SH-SY5Y (cell line): Measurements from ENCODE around the gene BBS9.

Source experiments
- GATA2 ChIP-seq: IDR thresholded peaks from 2 replicates; pipeline ENCODE4 v1.6.1; 2011; ENCODE audit warnings: mild to moderate bottlenecking, low read depth, low read length
- GATA3 ChIP-seq: IDR thresholded peaks from 2 replicates; pipeline ENCODE4 v1.6.1; 2011; ENCODE audit warnings: low read depth, mild to moderate bottlenecking, low read length, moderate library complexity

Gene BBS9

DNA sequence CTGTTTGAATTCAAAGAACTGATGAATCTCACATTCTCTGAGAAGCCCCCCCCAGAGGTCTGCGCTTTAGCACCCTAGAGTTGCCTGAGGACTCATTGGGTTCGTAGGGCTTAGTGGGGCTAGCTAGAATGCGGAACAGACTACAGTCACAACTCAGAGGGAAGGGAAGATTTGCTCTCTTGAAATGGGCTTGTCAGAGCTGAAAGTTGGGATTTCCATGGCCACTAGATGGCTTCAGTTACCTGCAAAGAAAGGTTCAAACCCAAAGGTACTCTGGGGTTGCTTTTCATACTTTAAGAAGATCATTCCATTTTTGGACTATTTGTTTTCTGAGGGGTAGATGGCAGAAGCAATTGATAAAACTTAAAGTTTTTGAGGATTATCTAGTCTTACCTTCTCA lies 205.0 kb downstream of the BBS9 start:
- TF ChIP-seq GATA3 (no peak), GATA2 (no peak)

DNA sequence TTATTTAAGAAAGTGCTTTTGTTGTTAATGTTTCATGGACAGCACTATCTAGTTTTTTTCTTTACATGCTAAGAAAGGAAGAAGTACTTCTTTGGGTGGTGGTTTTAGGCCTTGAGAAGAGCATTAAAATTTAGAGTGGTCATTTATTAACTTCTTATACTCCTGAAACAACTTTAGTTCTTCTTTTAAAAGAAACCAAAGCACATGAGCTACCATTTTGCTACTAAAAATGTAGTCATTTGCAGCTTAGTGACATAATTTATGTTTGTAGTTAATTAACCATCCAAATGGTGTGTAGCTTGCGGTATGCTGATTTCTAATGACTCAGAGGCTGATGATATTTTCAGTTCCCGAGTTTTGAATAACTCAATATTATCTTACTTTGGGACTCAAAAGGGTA lies 207.5 kb downstream of the BBS9 start:
- TF ChIP-seq GATA2: no peak
- TF ChIP-seq GATA3: no peak

DNA sequence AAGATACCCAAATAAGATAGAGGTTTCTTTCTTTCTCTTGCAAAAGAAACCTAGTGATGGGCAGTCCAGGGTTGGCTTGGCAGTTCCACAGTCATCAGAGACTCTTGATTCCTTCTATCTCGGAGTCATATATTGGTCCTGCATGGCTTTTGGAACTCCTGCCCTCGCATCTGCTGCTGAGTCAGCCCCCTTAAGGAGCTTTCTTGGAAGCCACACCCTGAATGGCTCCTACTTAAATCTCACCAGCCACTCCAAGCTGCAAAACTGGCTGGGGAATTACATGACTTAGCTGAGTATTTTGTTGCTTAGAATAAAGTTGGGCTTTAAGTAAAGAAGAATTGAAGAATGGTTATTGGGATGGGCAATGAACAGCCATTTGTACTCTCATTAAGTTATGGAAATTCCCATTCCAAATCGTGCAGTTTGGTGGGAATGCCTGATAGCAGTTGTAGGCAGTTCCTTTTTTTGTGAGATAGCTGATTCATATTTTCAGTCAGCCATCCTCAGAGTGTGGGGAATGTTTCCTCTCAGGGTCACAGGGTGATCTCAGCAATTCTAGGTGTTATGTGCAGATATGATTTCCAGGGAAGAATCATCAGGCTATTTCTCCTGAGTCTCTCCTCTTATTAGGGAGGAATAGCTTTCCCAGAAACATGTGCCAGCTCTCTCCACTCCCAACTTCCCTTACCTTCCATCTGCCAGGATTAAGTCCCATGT lies 209.9 kb downstream of the BBS9 start:
- TF ChIP-seq GATA3: no peak
- no peak for TF ChIP-seq GATA2

DNA sequence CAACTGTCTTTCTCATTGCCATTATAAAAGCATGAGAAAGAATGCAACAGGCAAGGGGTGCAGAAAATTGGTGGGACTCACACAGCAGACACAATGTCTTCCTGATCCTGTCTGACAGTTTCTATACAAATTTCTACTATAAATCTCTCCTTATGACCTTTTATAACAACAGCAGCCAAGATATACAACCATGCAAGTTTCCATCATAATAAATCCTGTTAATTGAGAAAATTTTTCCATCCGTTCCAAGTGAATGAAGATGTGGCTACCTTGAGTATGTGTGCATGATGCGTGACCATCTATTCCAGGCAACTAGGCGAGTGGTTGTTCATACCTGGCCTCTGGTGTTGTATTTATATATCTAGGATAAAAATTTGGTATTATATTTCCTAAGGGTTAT lies 216.7 kb downstream of the BBS9 start:
- TF ChIP-seq GATA3 (no peak), GATA2 (no peak)

DNA sequence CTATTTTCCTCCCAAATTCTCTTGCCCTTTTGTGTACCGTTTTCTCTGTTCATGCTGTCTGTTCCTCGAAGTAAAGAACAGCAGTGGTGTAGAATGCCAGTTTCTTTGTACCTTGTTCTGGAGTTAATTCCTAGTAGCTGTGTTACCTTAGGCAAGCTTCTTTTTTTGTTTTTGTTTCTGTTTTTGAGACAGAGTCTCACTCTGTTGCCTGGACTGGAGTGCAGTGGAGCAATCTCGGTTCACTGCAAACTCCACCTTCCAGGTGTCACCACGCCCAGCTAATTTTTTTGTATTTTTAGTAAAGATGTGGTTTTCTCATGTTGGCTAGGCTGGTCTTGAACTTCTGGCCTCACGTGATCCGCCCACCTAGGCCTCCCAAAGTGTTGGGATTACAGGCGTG lies 221.2 kb downstream of the BBS9 start:
- TF ChIP-seq GATA3 (no peak), GATA2 (no peak)

DNA sequence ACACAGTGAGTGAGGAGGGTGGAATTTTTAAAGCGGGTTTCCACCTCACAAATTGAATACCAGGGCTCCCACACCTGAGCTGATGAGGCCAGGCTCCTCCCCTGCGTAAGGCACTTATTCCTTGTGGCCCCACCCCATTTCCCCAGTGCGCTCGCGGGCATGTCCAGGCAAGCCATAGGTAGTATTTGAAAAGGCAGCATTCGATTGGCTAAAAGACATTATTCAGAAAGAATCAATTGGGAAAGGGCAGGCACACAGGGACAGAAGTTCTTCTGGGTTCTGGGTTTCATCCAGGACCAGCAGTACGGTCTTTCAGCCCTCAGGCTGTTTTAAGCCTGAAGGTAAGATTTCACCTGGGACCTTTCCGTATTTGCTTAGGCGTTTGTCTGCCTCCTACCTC lies 222.3 kb downstream of the BBS9 start:
- TF ChIP-seq GATA2 (no peak), GATA3 (no peak)

DNA sequence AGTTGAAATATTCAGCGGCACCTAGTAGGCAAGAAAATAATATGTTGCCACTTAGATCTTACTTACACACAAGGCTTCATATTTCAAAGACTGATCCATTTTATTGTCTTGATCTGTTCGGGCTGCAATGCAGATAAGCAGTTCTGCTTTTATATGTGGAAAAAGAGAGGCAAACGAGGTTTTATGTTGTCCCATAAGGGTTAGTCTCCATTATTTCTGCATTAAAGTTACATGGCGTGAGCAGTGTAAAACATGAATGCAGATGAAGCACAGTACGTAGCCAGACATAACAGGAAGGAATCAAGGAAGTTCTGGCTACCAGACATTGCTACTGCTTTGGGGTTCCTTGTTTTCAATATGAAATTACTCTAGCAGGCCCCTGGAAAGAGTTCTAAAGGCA lies 224.8 kb downstream of the BBS9 start:
- TF ChIP-seq GATA2 (no peak), GATA3 (no peak)

DNA sequence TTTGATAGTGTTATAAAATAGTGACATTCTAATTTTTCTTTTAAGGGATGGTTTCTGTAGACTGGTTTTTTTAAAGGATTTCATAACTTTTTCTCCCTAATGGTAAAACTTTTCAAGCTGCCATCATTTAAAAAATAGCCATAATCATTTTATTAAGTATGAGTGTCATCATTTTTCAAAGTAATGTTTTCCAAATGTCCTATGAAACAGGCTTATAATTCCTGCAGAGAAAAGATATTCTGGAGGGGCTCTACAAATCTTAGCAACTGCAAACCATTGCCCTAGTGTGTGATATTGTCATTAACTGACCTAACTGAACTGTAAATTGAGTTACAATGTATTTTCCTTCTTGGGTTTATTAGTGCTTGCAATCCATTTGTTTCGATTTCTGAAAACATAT lies 226.0 kb downstream of the BBS9 start:
- TF ChIP-seq GATA2 (no peak), GATA3 (no peak)

DNA sequence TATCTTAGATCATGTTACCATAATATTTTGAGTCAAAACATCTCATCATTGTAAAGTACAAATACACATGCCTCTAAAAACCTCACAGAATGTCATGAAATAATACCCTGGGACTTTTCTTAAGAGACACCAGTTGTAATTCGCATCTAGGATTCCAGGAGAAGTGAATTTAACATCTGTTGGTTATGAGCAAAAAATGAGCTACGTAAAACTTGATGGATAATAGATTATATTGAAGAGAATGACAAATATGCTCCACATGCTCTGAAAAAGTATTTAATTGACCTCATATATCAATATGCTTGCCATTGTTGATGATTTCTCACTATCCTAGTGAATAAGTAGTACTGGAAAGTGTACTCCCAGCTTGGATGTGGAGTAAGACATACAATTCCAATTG lies 227.0 kb downstream of the BBS9 start:
- no peak for TF ChIP-seq GATA3
- TF ChIP-seq GATA2: no peak

DNA sequence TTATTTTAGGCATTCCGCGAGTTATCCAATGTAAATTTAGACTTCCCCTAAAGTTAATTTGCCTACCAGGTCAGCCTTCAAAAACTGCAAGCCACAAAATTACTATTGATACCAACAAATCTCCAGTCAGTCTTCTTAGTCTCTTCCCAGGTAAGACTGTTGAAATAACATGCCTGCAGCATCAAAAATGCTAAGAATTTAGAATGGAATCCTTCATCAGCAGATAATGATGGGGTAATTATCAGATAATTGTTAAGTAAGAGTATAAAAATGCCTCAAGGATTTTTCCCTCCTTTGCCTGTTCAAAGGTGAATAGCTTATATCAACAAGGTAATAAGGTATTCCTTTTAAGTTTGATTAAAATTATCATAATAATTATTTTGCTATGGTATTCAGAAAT lies 228.5 kb downstream of the BBS9 start:
- TF ChIP-seq GATA2 (no peak), GATA3 (no peak)

DNA sequence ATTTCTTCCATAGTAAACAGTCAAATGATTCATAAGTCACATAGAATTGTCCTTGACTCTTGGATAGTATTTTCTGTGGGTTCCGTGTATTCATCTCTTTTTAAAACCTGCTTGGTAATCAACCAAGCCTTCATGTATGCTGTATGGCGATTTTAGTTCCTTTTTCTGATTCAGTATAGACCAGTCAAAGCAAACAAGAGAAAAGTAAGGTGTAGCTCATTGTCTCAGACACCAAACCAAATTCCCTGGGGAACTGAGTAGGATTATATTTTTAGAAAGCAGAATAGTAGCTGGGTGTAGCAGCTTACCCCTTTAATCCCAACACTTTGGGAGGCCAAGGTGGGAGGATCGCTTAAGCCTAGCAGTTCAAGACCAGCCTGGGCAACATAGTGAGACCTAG lies 240.5 kb downstream of the BBS9 start:
- TF ChIP-seq GATA3: no peak
- TF ChIP-seq GATA2: no peak

DNA sequence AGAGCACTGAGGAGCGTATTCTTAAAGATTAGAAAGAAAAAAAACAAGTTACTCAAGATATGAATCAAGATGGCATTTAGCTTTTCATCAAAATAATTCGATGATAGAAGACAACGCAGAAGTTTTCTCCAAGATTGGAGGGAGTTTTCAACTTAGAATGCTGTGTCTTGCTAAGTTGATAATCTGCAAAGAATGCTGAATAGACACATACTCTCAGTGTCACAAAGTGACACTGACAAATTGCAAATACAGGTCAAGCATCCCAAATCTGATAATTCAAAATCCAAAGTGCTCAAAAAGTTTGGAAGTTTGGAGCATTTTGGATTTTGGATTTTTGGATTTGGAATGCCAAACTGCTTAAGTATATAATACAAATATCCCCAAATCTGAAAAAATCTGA lies 243.8 kb downstream of the BBS9 start:
- TF ChIP-seq GATA2 (no peak), GATA3 (no peak)

DNA sequence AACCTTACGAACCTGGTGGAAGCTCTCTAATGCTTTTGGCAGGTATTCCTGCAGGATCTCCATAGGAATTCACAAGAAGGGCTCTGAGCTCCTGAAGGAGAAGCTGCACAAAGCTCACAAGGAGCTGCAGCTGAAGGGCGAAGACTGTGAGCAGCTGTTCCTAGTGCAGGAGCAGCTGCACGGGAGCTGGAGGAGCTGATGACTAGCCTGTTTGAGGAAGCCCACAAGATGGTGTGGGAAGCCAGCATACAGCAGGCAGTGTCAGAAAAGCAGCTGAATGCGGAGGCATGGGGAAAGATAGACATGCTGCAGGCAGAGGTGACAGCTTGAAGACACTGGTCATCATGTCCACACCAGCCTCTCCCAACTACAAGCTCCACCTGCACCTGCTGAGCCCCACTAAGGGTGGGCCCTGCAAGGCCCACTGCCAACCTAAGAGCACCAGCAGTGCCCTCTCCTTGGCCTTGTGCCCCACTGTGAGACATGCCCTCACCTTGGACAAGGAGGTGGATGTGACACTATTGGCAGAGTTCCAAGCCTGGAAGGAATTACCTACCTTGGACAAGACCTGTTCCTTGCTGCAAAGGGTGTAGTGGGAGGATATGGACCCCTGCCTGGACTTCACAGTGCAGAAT lies 250.6 kb downstream of the BBS9 start:
- TF ChIP-seq GATA3 (no peak), GATA2 (no peak)

DNA sequence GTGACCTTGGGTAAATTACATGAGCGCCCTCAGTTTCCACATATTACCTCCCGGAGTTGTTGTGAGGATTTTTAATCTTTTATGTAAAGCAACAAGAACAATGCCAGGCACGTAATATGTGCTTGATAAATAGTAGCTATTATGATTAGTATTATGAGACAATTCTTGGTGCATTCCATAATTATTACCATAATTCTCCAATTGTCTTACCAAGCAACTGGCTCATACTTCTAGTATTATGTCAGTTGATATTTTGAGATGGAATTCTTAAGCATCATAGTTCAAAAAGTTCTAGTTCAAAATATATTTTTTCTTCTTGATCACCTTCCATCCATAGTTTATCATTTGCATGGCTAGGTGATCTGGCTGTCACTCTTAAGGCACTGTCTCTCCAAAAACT lies 259.0 kb downstream of the BBS9 start:
- TF ChIP-seq GATA3 (no peak), GATA2 (no peak)

DNA sequence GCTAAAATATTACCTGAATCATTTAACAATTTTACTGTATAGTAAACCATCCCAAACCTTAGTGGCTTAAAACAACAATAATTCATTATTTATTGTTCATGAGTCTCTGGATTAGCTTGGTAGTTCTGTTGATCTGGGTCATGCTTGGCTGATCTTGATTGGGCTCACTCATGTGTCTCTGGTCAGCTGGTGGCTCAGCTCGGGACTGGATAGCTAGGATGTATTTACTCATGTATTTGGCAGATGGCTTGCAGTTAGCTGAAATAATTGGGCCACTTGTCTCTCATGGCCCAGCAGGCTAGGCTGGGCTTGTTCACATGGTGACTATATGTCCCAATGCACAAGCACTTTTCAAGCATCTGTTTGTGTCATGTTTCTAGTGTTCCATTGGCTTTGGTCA lies 262.8 kb downstream of the BBS9 start:
- TF ChIP-seq GATA3 (no peak), GATA2 (no peak)

DNA sequence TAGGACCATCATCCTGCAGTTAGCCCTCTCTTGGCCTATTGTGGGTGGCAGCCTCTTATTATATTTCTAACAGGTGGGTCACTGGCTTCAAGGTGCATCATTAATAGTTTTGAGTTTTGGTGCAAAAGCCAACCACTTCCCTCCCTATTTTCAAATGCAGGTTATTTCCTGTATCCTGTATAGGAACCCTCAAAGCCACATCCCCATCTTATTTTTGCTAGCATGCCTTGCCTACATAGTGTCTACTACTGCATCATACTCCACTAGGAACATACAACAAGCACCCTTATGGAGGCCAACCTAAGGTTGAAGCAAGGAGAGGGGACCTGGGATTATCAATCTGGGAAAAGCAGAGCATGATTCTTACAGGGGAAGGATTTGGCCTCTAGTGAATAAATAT lies 264.4 kb downstream of the BBS9 start:
- TF ChIP-seq GATA3: no peak

DNA sequence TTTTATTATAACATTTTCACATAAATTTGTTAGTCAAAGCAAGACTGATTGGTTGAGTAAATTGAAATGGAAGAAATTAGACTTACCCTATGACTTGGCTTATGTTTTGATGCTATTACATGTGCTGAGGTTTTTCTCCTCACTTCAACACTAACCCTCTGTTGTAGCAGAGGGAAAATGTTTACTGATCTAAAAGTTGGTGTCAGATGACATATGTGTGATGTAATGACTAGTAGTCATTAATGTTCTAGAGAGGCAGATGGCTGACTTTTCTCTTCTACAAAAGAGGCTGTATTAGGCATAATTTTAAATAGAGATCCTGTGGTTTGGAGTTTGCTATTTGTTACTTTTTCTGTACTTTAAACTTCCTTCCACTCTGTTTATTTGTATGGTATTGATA lies 266.0 kb downstream of the BBS9 start:
- no peak for TF ChIP-seq GATA3
- no peak for TF ChIP-seq GATA2
